ENCODE data around the gene CPT1A.

GRCh38 chr11:68828957-68829356 lies 12.8 kb downstream of the CPT1A start:
- TF ChIP-seq CTCF (IDR thresholded peaks at IDR 0.05) (no peak), POLR2A (IDR thresholded peaks at IDR 0.05) (no peak)
